A549 (cell line): Measurements from ENCODE around the gene SPPL3.

ENCODE experiments used
- CTCF ChIP-seq: fragments of >200 bp; sonication (Bioruptor Twin); formaldehyde crosslinking; IDR thresholded peaks from 3 replicates; pipeline ENCODE4 v1.5.1; 2016
- ESRRA ChIP-seq: fragments of 150-350 bp; IDR thresholded peaks from 2 replicates; pipeline ENCODE4 v1.6.1; 2014; ENCODE audit warnings: mild to moderate bottlenecking, low read length, borderline replicate concordance
- HOXA7 ChIP-seq: fragments of 250-450 bp; sonication (Bioruptor Pico); IDR thresholded peaks from 2 replicates; pipeline ENCODE4 v1.5.0; 2020; ENCODE audit warnings: mild to moderate bottlenecking, moderate library complexity
- MYC ChIP-seq: IDR thresholded peaks from 2 replicates; pipeline ENCODE4 v1.6.1; 2012; ENCODE audit warnings: mild to moderate bottlenecking, inconsistent platforms, low read length, improper control_type of control experiment, borderline replicate concordance
- PHF8 ChIP-seq: fragments of 200-600 bp; sonication (generic); IDR thresholded peaks from 2 replicates; pipeline ENCODE4 v1.6.1; 2016; ENCODE audit warnings: low read depth, mild to moderate bottlenecking, antibody characterized with exemption, moderate library complexity, borderline replicate concordance
- POLR2A ChIP-seq: IDR thresholded peaks from 2 replicates; pipeline ENCODE4 v1.6.1; 2012; ENCODE audit warnings: mild to moderate bottlenecking, low read length
- RAD21 ChIP-seq, 2 experiments: fragments of >200 bp in 1 of 2; sonication (Bioruptor Twin) in 1 of 2; formaldehyde crosslinking in 1 of 2; IDR thresholded peaks in 1 of 2; conservative IDR thresholded peaks in 1 of 2; 2 replicates in 1 of 2; 3 replicates in 1 of 2; pipeline ENCODE4 v1.6.1; 2012 to 2018; ENCODE audit warnings: inconsistent platforms in 1 of 2
- REST ChIP-seq: fragments of 200-600 bp; sonication (generic); IDR thresholded peaks from 2 replicates; pipeline ENCODE4 v1.6.1; 2016; ENCODE audit warnings: antibody characterized with exemption, mild to moderate bottlenecking, moderate library complexity
- SMC3 ChIP-seq: fragments of >200 bp; sonication (Bioruptor Twin); formaldehyde crosslinking; IDR thresholded peaks from 3 replicates; pipeline ENCODE4 v1.6.1; 2018; ENCODE audit warnings: inconsistent platforms

- TF ChIP-seq SMC3 (no peak), CTCF (no peak), HOXA7 (no peak), POLR2A (no peak), ESRRA (no peak), RAD21 (conservative IDR thresholded peaks at IDR 0.05 in 1 of 2, IDR thresholded peaks at IDR 0.05 in 1 of 2) (no peak), REST (no peak), MYC (no peak), PHF8 (no peak)
Observed at GRCh38 chr12:120833849-120834248, 70.3 kb downstream of the SPPL3 start.
